Stimulated activated effector memory CD8-positive, alpha-beta T cell treated with anti-CD3 and anti-CD28 coated beads, Interleukin-12 subunit alpha, Interleukin-12 subunit beta, amount 100 ng/mL, for 72 hours (primary cell): Measurements from ENCODE around the gene DEFB128.
"Not testable (repeated sequence)": the region's sequence is repeated elsewhere in the genome, so short reads cannot be mapped to it uniquely, and the experiment has no call there.

Experiments
- ATAC-seq: fragments of 150-1000 bp; cut with Tn5 transposase; 2 replicates; pipeline ENCODE4 v1.10.0; 2021
- DNase-seq, 2 donors: peaks; one replicate each; pipeline ENCODE4 v3.0.0; 2021 to 2022; ENCODE audit warnings: low spot score in 2 of 2
- H3K27ac Mint-ChIP-seq: one replicate; pipeline ENCODE4 v1.8.0; 2022; ENCODE audit warnings: mild to moderate bottlenecking, mixed read lengths
- H3K36me3 Mint-ChIP-seq: one replicate; pipeline ENCODE4 v1.8.0; 2022; ENCODE audit warnings: mild to moderate bottlenecking, mixed read lengths
- H3K4me1 Mint-ChIP-seq: one replicate; pipeline ENCODE4 v1.8.0; 2022; ENCODE audit warnings: mixed read lengths
- H3K4me3 Mint-ChIP-seq: one replicate; pipeline ENCODE4 v1.8.0; 2022; ENCODE audit warnings: mild to moderate bottlenecking, mixed read lengths
- H3K9me3 Mint-ChIP-seq: one replicate; pipeline ENCODE4 v1.8.0; 2022; ENCODE audit warnings: mixed read lengths

DEFB128 gene

DNA sequence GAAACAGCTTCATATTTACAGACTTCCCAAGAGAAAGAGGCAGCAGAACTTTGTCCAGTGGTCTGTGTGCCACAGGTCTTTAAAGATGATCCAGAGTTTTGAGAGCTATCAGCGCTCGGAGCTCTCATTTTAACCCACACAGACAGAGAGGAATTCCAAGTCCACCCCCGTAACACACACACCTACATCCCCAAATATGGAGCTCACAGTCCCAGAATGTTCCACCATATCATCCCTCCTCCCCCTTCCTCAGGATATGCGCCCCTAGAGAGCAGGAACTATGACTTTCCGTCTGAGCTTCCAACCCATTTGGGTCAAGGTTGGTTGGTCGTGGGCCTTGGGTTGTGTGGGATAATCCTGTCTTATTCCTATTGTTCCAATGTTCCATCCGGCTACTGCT, at the start of gene DEFB128:
TSS of gene DEFB128 (minus strand) at position 101 of the 400 bp plus-strand sequence. CDS start at position 13, 88 bp downstream.
- Mint-ChIP-seq H3K4me1 (no peaks in the 10 kb centered on the region), H3K36me3 (no peaks in the 10 kb centered on the region), H3K27ac (no peak within 1 kb of the TSS), H3K4me3 (no peak within 1 kb of the TSS), H3K9me3 (no peaks in the 10 kb centered on the region)
- ATAC-seq (no peak), DNase-seq (no peak)

DNA sequence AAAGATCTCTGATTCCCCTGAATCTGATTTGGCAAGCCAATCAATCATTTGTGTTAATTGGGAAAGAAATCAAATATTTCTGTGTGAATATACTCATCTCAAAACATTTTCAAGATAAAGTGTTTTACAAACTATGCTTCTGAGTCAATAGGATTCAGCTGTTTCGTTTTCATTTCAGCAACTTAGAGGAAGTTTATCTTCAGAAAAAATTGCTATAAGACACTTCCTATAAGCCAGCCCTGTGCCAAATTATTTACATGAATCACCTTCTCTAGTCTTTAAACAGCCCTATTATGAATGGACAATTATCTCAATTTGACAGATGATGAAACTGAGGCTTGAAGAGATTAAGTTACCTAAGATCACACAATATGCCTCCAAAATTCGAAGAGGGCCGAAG, 48.4 kb upstream of the DEFB128 start:
- H3K27ac Mint-ChIP-seq, result peak overlapping the region; percentile 2
- ATAC-seq (peak; percentile 80), DNase-seq (no peak)
- H3K36me3 Mint-ChIP-seq, result no peaks in the 10 kb centered on the region
- no peaks in the 10 kb centered on the region for H3K9me3 Mint-ChIP-seq
- peaks cover 7% of the 10 kb centered on the region for H3K4me1 Mint-ChIP-seq
- H3K4me3 Mint-ChIP-seq, result peak overlapping the region; percentile 46

DNA sequence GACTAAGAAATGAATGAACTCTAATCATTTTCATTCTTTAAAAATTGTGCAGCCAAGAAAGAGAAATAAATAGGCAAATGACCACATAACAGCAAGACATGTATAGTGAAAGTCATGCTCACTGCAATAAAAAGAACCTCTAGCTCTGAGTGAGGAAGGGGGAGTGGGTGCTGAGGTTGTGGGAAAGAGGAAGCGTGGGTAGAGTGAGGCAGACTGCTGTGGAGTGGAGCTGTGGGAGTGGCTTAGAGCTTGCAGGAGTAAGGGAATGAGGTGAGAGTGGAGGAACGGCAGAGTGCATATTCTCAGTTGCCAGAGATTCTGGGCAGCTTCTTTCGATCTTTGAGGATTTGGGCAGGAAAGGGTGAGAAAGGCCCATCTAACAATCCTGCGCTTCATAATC, 48.0 kb upstream of the DEFB128 start:
- Mint-ChIP-seq H3K27ac (peak overlapping the region; percentile 2), H3K36me3 (no peaks in the 10 kb centered on the region), H3K9me3 (no peaks in the 10 kb centered on the region), H3K4me3 (peak overlapping the region; percentile 46), H3K4me1 (peaks cover 7% of the 10 kb centered on the region)
- peak; percentile 80 for ATAC-seq
- DNase-seq, result no peak

DNA sequence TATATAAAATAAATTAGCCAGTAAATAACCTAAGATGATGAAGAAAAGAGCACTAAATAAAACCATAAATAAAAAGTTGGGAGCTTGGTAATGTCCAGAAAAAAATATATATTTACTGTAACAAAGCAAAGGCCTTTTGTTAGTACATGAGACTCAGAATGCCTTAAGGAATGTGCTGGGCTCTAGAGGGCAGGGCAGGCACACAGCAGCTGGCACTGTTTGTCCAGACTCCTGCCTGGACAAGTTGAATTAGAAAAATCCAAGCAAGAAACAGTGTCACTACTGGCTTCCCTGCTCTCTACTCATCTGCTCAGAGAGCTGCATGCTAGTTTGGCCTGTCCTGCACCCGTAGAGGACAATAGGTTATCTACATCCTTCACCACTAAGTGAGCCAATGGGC, 46.4 kb upstream of the DEFB128 start:
- DNase-seq (no peak), ATAC-seq (no peak)
- Mint-ChIP-seq H3K9me3 (no peaks in the 10 kb centered on the region), H3K4me3 (no peak overlapping the region), H3K4me1 (peaks cover 7% of the 10 kb centered on the region), H3K36me3 (no peaks in the 10 kb centered on the region), H3K27ac (no peak overlapping the region)

DNA sequence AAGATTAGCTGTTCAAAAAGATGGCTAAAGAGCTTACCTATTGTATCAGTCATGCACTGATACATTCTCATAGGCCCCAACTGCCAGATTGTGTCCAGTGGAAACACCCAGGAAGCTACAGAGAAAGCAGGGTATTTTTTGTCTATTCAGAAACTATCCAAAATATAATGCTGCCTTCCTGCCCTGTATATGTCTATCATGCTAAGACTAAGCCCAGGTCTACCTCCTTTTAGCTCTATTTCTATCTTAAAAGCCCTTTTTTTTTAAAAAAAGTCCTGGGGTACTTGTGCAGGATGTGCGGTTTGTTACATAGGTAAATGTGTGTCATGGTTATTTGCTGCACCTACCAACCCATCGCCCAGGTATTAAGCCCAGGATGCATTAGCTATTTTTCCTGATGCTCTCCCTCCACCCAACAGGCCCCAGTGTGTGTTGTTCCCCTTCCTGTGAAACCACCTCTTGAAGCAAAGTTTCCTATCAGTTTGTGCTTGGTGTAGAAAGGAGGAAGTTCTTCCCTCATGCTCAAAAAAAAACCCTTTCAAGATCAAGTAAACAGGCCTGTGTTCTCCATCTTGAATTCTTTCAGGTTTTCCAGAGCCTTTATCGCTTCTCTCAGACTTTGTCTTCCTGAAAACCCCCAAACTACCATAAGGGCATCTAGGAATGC, 38.1 kb upstream of the DEFB128 start:
- DNase-seq (no peak), ATAC-seq (no peak)
- Mint-ChIP-seq H3K4me1 (no peaks in the 10 kb centered on the region), H3K9me3 (no peaks in the 10 kb centered on the region), H3K36me3 (no peaks in the 10 kb centered on the region), H3K4me3 (no peak overlapping the region), H3K27ac (no peak overlapping the region)

DNA sequence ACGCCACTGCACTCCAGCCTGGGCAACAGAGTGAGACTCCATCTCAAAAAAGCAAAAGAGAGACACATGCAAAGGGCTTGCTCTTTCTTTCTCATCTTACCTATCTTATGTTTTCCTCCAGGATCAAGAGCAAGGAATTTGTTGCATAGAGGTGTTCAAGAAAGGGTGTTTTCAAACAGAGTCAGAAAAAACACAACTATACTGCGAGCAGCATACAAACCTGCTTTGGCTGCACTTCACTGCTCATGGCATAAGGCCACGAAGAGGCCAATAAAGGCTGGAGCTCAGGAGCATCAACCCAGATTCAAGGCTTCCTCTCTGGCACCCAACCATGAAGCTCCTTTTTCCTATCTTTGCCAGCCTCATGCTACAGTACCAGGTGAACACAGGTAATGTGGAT, 37.4 kb upstream of the DEFB128 start, which contains the start of gene DEFB129:
TSS of gene DEFB129 (plus strand) at position 301 of the 400 bp plus-strand sequence. CDS start at position 332, 31 bp downstream.
- ATAC-seq, result no peak
- Mint-ChIP-seq H3K9me3 (no peaks in the 10 kb centered on the region), H3K4me3 (no peak within 1 kb of the TSS), H3K4me1 (no peaks in the 10 kb centered on the region), H3K36me3 (no peaks in the 10 kb centered on the region), H3K27ac (no peak within 1 kb of the TSS)
- DNase-seq, result no peak

DNA sequence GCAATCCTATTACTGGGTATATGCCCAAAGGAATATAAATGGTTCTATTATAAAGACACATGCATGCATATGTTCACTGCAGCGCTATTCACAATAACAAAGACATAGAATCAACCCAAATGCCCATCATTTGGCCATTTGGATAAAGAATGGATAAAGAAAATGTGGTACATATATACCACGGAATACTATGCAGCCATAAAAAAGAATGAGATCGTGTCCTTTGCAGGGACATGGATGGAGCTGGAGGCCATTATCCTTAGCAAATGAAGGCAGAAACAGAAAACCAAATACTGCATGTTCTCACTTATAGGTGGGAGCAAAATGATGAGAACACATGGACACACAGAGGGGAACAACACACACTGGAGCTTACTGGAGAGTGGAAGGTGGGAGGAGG, 36.4 kb upstream of the DEFB128 start:
- not testable (repeated sequence) for DNase-seq, H3K4me3 Mint-ChIP-seq, ATAC-seq, H3K9me3 Mint-ChIP-seq, H3K4me1 Mint-ChIP-seq, H3K27ac Mint-ChIP-seq, H3K36me3 Mint-ChIP-seq

DNA sequence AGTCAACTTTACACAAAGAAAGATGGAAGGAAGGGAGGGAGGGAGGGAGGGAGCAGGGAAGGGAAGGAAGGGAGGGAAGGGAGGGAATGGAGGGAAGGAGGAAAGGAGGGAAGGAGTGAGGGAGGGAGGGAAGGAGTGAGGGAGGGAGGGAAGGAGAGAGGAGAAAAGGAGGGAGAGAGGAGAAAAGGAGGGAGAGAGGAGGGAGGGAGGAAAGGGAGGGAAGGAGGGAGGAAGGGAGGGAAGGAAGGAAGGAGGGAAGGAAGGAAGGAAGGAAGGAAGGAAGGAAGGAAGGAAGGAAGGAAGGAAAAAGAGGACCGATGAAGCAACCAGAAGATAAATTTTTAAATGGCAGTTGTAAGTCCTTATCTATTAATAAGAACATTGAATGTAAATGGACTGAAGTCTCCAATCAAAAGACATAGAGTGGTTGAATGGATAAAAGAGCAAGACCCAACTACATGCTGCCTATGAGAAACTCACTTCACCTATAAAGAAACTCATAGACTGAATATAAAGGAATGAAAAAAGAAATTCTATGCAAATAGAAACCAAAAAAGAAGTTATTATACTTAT, 31.8 kb upstream of the DEFB128 start:
- ATAC-seq (no peak), DNase-seq (no peak)
- Mint-ChIP-seq H3K27ac (no peak overlapping the region), H3K4me1 (no peaks in the 10 kb centered on the region), H3K4me3 (no peak overlapping the region), H3K9me3 (no peaks in the 10 kb centered on the region), H3K36me3 (no peaks in the 10 kb centered on the region)

DNA sequence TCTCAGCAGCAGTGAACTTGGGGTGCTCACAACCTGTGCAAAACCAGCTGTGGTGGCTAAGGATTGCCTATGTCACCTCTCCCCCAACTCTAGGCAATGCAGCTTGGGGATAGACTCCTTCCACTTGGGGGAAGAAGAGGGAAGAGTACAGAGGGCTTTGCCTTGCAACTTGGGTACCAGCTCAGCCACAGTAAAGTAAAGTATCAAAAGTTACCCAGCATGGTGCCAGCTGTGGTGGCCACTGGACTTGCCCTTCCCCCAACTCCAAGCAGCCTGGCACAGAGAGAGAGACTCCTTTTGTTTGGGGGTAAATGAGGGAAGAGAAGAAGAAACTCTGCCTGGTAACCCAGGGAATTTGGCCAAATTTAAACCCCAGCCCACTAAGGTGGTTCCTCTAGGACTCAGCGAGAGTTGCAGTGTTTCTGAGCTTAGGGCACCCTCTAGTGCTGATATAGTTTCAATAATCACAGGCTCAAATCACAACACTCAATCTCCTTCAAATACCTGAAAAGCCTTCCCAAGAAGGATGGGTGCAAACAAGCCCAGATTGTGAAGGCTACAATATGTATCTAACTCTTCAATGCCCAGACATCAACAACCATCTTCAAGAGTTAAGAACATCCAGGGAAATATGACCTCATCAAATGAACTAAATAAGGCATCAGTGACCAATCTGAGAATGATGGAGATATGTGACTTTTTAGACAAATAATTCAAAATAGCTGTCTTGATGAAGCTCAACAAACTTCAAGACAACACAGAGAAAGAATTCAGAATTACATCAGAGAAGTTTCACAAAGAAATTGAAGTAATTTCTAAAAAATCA, 30.0 kb upstream of the DEFB128 start:
- Mint-ChIP-seq H3K4me1 (no peaks in the 10 kb centered on the region), H3K36me3 (no peaks in the 10 kb centered on the region), H3K27ac (no peak overlapping the region), H3K9me3 (no peaks in the 10 kb centered on the region), H3K4me3 (no peak overlapping the region)
- DNase-seq (no peak), ATAC-seq (peak; percentile 34)

DNA sequence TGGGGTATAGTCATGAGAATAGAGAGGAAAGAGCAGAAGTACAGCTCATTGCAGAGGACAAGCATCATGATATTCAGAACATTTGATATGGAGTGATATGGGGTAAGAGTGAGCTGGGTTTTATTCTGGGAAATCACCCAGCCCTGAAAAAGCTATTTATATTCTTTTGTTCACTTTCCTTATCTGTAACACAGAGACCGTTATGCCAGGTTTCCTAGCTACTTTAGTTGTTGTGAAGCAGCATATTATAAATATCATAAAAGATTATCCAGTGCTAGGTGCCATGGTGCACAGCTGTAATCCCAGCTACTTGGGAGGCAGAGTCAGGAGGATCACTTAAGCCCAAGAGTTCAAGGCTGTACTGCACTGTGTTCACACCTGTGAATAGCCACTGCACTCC, 27.8 kb upstream of the DEFB128 start:
- Mint-ChIP-seq H3K4me3 (no peak overlapping the region), H3K9me3 (no peaks in the 10 kb centered on the region), H3K27ac (no peak overlapping the region), H3K4me1 (no peaks in the 10 kb centered on the region), H3K36me3 (no peaks in the 10 kb centered on the region)
- DNase-seq (no peak), ATAC-seq (no peak)

DNA sequence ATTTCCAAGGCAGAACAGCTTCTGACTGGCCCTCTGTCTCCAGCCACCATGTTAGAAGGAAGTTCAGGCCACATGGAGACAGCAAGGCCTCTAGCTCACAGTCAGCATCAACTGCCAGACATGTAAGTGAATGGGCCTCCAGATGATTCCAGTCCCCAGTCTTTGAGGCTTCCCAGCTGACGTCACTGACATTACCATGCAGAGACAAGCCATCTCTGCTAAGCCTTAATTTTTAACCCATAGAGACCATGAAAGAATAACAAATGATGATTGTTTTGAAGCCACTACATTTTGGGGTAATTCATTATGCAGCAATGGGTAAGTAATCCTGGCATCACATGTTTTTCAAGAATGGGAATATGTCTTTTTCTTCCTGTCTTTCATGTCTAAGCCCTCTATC, 26.3 kb upstream of the DEFB128 start:
- H3K4me3 Mint-ChIP-seq, result no peak overlapping the region
- no peaks in the 10 kb centered on the region for H3K9me3 Mint-ChIP-seq
- DNase-seq, result no peak
- H3K36me3 Mint-ChIP-seq, result no peaks in the 10 kb centered on the region
- no peaks in the 10 kb centered on the region for H3K4me1 Mint-ChIP-seq
- no peak overlapping the region for H3K27ac Mint-ChIP-seq
- ATAC-seq, result no peak

DNA sequence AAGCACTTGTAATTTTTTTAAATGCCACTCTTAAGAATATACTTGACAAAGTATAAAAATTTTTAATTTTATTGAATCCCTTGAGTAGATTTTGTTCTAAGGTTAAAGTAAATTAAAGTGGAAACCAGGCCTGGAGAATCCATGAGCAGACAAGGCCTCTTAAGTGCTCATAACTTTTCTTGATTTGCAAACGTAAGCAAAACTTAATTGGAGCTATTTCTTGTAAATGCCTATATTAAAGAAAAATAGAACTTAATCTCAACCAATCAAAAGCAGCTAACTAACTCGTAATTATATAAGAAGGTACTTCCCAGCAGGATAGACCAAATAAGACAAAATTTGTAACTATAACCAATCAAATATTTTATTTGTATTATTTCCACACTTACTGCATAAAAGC, 24.9 kb upstream of the DEFB128 start:
- Mint-ChIP-seq H3K36me3 (no peaks in the 10 kb centered on the region), H3K27ac (no peak overlapping the region), H3K4me3 (no peak overlapping the region), H3K4me1 (no peaks in the 10 kb centered on the region), H3K9me3 (no peaks in the 10 kb centered on the region)
- no peak for ATAC-seq
- DNase-seq, result no peak

DNA sequence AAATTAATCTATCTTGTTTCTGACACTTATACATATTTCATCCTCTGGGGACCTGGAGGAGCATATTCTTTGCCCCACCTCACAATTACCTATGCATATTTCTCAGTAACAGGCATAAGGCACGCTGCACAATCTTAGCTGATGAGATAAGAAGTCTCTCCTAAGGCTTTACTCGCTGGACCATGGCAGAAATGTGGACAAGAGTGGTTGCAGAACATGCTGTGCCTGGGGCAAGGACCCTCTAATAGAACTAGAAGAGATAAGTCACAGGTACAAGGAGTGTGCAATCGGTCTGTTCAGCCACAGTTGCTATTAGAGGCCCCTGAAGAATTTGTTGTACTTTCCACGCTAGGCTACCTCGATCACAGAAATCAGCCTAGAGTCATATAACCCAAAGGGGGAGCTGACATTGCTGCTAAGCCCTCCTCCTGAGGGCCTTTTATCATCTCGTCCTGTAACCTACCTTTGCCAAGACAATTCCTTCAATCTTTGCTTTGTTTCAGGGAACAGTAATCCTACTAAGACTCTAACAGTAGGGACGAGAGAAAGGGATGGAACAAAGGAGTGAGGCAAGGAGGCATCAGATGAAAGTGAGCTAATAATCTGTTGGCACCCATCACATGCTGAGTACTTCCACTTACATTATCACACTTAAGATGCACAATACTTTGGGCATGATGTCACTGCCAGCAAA, 21.4 kb upstream of the DEFB128 start:
- DNase-seq (no peak), ATAC-seq (no peak)
- Mint-ChIP-seq H3K4me1 (no peaks in the 10 kb centered on the region), H3K4me3 (no peak overlapping the region), H3K27ac (no peak overlapping the region), H3K9me3 (no peaks in the 10 kb centered on the region), H3K36me3 (no peaks in the 10 kb centered on the region)

DNA sequence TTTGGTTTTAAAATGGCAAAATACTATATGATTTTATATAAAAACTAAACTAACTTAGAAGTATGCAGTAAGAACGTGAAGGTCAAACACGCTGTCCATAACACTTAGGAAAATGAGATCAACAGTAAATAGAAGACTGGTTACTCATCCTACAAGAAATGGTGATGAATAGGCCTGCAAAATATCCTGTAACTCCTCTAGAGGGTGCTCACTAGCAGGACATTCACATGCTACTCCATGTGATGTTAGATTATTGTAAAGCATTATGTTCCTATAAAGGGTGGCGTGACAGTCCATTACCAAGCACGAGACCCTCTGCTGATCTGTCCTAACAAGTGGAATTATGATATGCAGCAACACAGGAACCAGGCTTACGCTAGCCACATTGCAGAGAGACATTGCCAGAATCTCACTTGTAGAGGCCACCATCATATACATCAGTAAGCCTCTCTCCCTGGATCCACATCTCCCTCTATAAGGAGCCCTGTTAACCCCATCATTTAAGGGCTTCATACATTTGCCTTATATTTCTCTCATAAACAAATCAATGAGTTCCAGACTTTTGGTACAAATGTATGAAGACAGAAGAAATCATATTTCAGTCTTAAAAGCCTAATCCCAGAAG, 19.5 kb upstream of the DEFB128 start:
- Mint-ChIP-seq H3K9me3 (no peaks in the 10 kb centered on the region), H3K4me3 (no peak overlapping the region), H3K4me1 (no peaks in the 10 kb centered on the region), H3K27ac (no peak overlapping the region), H3K36me3 (no peaks in the 10 kb centered on the region)
- ATAC-seq (peak; percentile 85), DNase-seq (no peak)

DNA sequence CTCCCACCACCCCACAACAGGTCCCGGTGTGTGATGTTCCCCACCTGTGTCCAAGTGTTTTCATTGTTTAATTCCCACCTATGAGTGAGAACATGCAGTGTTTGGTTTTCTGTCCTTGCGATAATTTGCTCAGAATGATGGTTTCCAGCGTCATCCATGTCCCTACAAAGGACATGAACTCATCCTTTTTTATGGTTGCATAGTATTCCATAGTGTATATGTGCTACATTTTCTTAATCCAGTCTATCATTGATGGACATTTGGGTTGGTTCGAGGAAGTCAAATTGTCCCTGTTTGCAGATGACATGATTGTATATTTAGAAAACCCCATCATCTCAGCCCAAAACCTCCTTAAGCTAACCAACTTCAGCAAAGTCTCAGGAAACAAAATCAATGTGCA, 14.1 kb upstream of the DEFB128 start:
- H3K27ac Mint-ChIP-seq, ATAC-seq, DNase-seq, H3K4me1 Mint-ChIP-seq, H3K4me3 Mint-ChIP-seq, H3K36me3 Mint-ChIP-seq, H3K9me3 Mint-ChIP-seq: not testable (repeated sequence)
